Suprapubic skin (tissue), 4 donors: ENCODE data around the gene FMNL2.

Experiments used
- CTCF ChIP-seq, 2 donors: fragments of 200-600 bp in 1 of 2; fragments of 450-650 bp in 1 of 2; sonication (generic) in 1 of 2; IDR thresholded peaks; one replicate each; pipeline ENCODE4 v1.5.1; 2016 to 2019; ENCODE audit warnings: antibody characterized with exemption in 2 of 2, mild to moderate bottlenecking in 1 of 2, moderate library complexity in 1 of 2
- EP300 ChIP-seq: sonication (generic); formaldehyde crosslinking; IDR thresholded peaks from one replicate; pipeline ENCODE4 v1.6.1; 2017; ENCODE audit warnings: antibody characterized with exemption
- POLR2A ChIP-seq, 2 donors: fragments of 450-650 bp; IDR thresholded peaks; one replicate each; pipeline ENCODE4 v1.6.1; 2017; ENCODE audit warnings: antibody characterized with exemption in 2 of 2, mild to moderate bottlenecking in 2 of 2, moderate library complexity in 2 of 2
- POLR2AphosphoS5 ChIP-seq, 3 donors: sonication (generic); formaldehyde crosslinking; IDR thresholded peaks; one replicate each; pipeline ENCODE4 v1.6.1; 2017; ENCODE audit warnings: antibody characterized with exemption in 3 of 3

GRCh38 chr2:152330235-152330866 is 4.6 kb upstream of the FMNL2 start:
- TF ChIP-seq EP300 (no peak), CTCF (IDR thresholded peaks at IDR 0.05) (no peak), POLR2A (IDR thresholded peaks at IDR 0.05) (no peak), POLR2AphosphoS5 (IDR thresholded peaks at IDR 0.05) (no peak)
